ENCODE measurements around the gene CATSPER4. TPM values are rescaled to one million over a fixed set of nuclear protein-coding genes. Genes with fewer than 3 reads are reported as not detected.

Gene CATSPER4
- total and polyA plus RNA-seq, 2 donors: 0.07 TPM; not detected in 1

DNA sequence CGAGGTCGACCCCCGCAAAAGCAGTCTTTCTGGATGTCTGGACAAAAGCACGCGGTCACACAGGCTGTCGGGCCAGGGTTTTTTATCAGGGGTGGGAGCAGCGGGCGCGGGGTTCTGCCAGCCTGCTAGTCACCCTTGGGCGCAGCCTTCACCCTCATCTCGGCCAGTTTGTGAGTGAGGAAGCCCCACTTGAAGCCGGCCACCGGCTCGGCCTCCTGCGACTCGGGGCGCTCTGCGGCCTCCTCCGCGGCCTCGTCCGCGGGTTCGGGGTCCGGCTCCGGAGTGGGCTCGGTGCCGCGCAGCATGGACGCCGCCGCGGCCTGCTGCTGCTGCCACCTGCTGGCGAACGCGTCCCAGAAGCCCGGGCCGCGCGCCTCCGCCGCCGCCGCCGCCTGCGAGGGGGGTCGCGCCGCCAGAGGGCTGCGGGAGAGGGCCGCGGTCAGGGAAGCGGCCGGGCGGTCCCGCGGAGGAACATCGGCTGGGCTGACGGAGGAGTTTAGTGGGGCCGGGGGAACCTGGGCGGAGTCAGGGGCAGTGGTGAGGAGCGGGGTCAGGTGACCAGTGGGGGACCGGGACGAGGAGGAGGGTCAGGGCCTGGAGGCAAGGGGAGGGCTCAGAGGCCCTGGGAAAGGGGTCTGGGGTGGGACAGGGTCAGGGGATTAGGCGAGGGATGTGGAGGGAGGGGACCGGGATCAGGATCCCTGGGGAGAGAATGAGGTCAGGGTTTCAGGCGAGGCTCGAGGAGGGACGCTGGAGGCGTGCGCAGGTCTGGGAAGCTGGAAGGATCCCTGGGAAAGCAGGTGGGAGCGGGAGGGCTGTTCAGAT, 26.2 kb upstream of the CATSPER4 start:
- Histone ChIP-seq H3K27ac (ENCODE audit: low read depth in 1 of 2, low read length in 1 of 2) (no peak overlapping the region), H3K27me3 (ENCODE audit: control insufficient read depth in 2 of 2, insufficient read depth in 1 of 2, low read length in 1 of 2) (peaks cover 27 to 61% of the 10 kb centered on the region in 2 donors), H3K36me3 (ENCODE audit: control insufficient read depth in 2 of 2, insufficient read depth in 2 of 2, low read length in 1 of 2) (no peaks in the 10 kb centered on the region), H3K9me3 (ENCODE audit: control insufficient read depth in 2 of 2, insufficient read depth in 1 of 2, low read length in 1 of 2) (peaks cover 0 to 8% of the 10 kb centered on the region in 2 donors), H3K4me1 (ENCODE audit: control insufficient read depth in 2 of 2, insufficient read depth in 2 of 2, low read length in 2 of 2) (peaks cover 11 to 36% of the 10 kb centered on the region in 2 donors), H3K4me3 (ENCODE audit: low read length in 2 of 2) (peak overlapping the region in 1 of 2 donors; percentile 14)
- 14% methylated on average over 72 of the region's 72 CpGs for WGBS
- DNase-seq (ENCODE audit: low read depth in 6 of 9, low spot score in 9 of 9): peak in 1 of 9 donors; percentile 53

DNA sequence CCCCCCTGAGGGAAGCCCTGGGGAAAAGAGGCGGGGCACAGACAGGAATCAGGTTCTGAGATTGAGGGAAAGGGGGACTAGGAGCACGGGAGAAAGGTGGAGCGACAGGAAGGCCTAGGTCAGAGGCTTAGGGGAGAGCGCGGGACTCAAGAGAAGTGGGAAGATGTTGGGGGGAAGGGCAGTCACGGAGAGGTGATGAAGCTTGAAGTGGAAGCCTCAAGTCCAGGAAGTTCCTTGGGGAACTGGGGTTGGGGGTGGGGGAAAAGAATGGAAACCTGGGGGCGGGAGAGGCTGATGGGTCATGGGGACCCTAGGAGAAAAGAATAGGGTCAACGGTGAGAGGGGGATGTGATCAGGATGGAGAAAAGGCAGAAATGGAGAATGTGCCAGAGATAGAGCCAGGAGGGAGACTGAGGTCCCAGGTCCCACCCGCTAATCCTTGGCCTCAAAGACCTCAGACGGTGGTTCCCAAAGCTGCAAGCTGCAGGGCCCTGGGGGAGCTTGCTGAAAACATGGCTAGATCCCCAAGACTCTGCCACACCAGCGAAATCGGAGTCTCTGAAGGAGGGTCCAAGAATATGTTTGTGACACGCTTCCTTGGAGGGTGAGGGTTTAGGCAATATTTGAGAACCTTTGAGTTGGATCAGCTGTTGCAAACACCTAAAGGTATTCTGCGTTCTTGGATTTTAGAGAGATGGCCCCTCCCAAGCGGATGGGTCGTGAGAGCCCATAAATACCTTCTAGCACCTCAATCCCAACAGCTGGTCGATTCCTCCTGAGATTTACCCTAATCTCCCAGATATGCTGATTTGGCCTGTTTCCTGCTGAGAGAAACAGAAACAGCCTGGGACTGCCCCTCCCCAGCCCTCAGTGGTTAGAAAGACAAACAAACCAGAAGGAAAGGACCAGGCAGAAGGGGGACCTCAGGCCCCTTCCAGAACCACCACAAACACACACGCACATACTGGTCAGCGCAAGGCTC, 25.2 kb upstream of the CATSPER4 start:
- H3K36me3 ChIP-seq (ENCODE audit: control insufficient read depth in 2 of 2, insufficient read depth in 2 of 2, low read length in 1 of 2): no peaks in the 10 kb centered on the region
- no peak overlapping the region for H3K27ac ChIP-seq (ENCODE audit: low read depth in 1 of 2, low read length in 1 of 2)
- H3K4me1 ChIP-seq (ENCODE audit: control insufficient read depth in 2 of 2, insufficient read depth in 2 of 2, low read length in 2 of 2): peaks cover 12 to 44% of the 10 kb centered on the region in 2 donors
- no peak for DNase-seq (ENCODE audit: low read depth in 6 of 9, low spot score in 9 of 9)
- H3K27me3 ChIP-seq (ENCODE audit: control insufficient read depth in 2 of 2, insufficient read depth in 1 of 2, low read length in 1 of 2): peaks cover 27 to 67% of the 10 kb centered on the region in 2 donors
- peaks cover 0 to 8% of the 10 kb centered on the region in 2 donors for H3K9me3 ChIP-seq (ENCODE audit: control insufficient read depth in 2 of 2, insufficient read depth in 1 of 2, low read length in 1 of 2)
- H3K4me3 ChIP-seq (ENCODE audit: low read length in 2 of 2): no peak overlapping the region
- 81% methylated on average over 19 of the region's 19 CpGs for WGBS

DNA sequence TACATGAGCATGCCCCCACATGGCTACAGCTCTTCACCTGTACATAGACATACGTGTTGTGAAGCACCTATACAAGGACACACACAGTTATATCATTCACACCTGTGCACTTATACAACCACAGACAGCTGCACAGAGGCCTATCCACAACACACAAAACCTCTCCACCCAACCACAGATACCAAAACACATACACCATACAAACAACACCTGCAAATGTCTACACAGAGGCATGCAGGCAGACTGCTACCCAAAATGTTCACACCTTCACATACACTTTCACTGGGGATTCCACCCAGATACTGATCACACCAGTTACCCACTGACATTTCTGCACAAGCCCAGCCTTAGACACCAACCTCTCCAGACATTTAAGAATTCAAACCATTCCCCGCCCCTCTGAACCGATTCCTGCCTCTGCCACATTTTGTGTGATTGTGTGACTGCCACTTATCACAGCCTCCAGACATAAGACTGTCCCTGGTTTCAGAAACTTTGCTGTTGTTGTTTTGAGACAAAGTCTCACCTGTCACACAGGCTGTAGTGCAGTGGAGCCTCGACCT, 23.6 kb upstream of the CATSPER4 start:
- Histone ChIP-seq H3K36me3 (ENCODE audit: control insufficient read depth in 2 of 2, insufficient read depth in 2 of 2, low read length in 1 of 2) (peaks cover 2 to 3% of the 10 kb centered on the region in 2 donors), H3K27me3 (ENCODE audit: control insufficient read depth in 2 of 2, insufficient read depth in 1 of 2, low read length in 1 of 2) (peaks cover 19 to 55% of the 10 kb centered on the region in 2 donors), H3K4me1 (ENCODE audit: control insufficient read depth in 2 of 2, insufficient read depth in 2 of 2, low read length in 2 of 2) (peaks cover 15 to 43% of the 10 kb centered on the region in 2 donors), H3K9me3 (ENCODE audit: control insufficient read depth in 2 of 2, insufficient read depth in 1 of 2, low read length in 1 of 2) (peaks cover 0 to 8% of the 10 kb centered on the region in 2 donors), H3K27ac (ENCODE audit: low read depth in 1 of 2, low read length in 1 of 2) (no peak overlapping the region), H3K4me3 (ENCODE audit: low read length in 2 of 2) (no peak overlapping the region)
- 77% methylated on average over 4 of the region's 4 CpGs for WGBS
- peak in 1 of 9 donors; percentile 39 for DNase-seq (ENCODE audit: low read depth in 6 of 9, low spot score in 9 of 9)

DNA sequence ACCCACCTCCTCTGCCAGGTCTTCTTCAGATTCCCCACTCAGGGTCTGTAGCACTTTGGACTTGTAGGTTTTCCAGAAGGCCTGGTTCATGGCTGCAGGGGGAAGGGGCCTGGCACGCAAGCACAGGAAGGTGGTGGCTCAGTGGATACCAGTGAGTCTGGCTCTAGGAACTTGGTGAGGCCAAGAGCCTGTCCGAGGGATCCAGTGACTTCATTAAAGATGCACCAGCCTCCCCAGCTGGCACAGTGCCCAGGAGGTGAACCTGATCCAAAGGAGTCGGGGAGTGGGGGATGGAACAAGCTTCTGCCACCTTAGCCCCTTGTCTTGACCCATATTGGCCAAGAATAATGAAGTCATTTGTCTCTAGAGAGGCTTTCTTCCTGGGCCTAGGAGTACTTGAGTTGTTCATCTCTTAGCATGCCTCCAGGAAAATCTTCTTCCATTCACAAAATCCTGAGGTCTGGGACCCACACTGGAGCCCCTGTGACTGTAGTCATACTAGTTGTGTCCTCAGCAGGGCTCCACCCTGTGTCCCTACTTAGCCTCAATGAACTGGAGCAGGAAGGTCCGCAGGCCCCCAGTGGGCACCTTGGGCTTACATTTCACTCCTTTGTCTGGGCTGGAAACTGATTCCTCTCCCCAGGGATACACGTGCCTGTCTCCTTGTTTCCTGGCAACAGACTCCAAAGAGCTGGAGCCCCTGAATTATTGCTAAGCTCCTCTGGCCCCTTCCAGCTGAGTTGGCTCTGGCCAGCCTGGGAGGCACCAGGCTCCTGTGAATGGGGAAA, 21.8 kb upstream of the CATSPER4 start, which contains the start of gene C1orf232:
TSS of gene C1orf232 (minus strand) at position 554 of the 788 bp plus-strand sequence. CDS start at position 90, 464 bp downstream.
- H3K9me3 ChIP-seq (ENCODE audit: control insufficient read depth in 2 of 2, insufficient read depth in 1 of 2, low read length in 1 of 2): no peaks in the 10 kb centered on the region
- DNase-seq (ENCODE audit: low read depth in 6 of 9, low spot score in 9 of 9): no peak
- H3K36me3 ChIP-seq (ENCODE audit: control insufficient read depth in 2 of 2, insufficient read depth in 2 of 2, low read length in 1 of 2): peaks cover 2 to 3% of the 10 kb centered on the region in 2 donors
- H3K4me3 ChIP-seq (ENCODE audit: low read length in 2 of 2): peak within 1 kb of the TSS; percentile 67 to 87
- H3K4me1 ChIP-seq (ENCODE audit: control insufficient read depth in 2 of 2, insufficient read depth in 2 of 2, low read length in 2 of 2): peaks cover 15 to 37% of the 10 kb centered on the region in 2 donors
- H3K27me3 ChIP-seq (ENCODE audit: control insufficient read depth in 2 of 2, insufficient read depth in 1 of 2, low read length in 1 of 2): peaks cover 6 to 38% of the 10 kb centered on the region in 2 donors
- H3K27ac ChIP-seq (ENCODE audit: low read depth in 1 of 2, low read length in 1 of 2): peak within 1 kb of the TSS in 1 of 2 donors; percentile 68
- WGBS: 92% methylated on average over 5 of the region's 5 CpGs

DNA sequence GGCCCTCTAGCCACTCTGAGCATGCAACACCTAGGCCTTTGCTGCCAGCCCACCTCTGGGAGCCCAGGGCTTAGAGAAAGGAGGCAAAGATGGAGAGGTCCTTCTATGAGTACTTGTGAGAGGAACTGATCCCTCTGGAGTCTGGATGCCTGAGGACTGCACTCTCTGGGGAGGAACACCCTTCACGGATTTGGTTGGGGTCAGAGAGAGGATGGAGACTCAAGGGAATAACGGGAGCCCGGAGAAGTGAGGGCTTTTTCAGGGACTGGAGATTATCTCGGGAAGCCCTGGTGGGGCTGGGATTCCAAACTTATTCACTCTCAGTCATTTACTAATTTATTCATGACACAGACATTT, 21.2 kb upstream of the CATSPER4 start:
- Histone ChIP-seq H3K9me3 (ENCODE audit: control insufficient read depth in 2 of 2, insufficient read depth in 1 of 2, low read length in 1 of 2) (no peaks in the 10 kb centered on the region), H3K27ac (ENCODE audit: low read depth in 1 of 2, low read length in 1 of 2) (no peak overlapping the region), H3K4me3 (ENCODE audit: low read length in 2 of 2) (peak overlapping the region in 1 of 2 donors; percentile 67), H3K4me1 (ENCODE audit: control insufficient read depth in 2 of 2, insufficient read depth in 2 of 2, low read length in 2 of 2) (peaks cover 14 to 32% of the 10 kb centered on the region in 2 donors), H3K36me3 (ENCODE audit: control insufficient read depth in 2 of 2, insufficient read depth in 2 of 2, low read length in 1 of 2) (peaks cover 2 to 3% of the 10 kb centered on the region in 2 donors), H3K27me3 (ENCODE audit: control insufficient read depth in 2 of 2, insufficient read depth in 1 of 2, low read length in 1 of 2) (peaks cover 3 to 33% of the 10 kb centered on the region in 2 donors)
- no peak for DNase-seq (ENCODE audit: low read depth in 6 of 9, low spot score in 9 of 9)
- WGBS: 93% methylated on average over 4 of the region's 4 CpGs

DNA sequence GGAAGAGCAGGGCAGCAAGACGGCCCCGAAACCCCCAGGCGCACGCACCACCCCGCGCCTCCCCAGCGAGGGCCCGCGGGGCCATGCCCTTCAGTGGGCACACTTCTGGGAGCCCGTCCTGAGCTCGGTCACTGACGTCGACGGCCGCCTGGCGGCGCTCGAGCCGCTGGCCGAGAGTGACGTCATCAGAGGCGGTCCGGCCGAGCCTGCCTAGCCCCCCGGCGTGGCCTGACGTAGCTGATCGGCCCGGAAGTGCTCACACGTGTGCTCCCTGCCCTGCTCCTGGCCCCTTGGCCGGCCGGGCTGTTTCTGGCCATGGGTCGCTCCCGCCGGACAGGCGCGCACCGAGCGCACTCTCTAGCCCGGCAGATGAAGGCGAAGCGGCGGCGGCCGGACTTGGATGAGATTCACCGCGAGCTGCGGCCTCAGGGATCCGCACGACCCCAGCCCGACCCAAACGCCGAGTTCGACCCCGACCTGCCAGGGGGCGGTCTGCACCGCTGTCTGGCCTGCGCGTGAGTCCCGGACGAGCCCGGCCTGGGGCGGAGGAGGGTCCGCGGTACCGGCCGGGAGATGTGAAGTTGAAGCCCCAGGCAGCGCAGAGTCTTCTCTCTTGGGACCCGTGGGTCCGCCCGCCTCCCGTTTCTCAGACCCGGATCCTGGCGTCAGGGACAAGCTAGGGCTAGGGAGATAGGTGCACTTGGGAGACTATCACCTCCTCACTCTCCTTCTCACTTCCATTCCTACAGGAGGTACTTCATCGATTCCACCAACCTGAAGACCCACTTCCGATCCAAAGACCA, 20.5 kb upstream of the CATSPER4 start, which contains the start of gene ZNF593:
TSS of gene ZNF593 (plus strand) at position 240 of the 803 bp plus-strand sequence. CDS start at position 316, 76 bp downstream.
- Histone ChIP-seq H3K4me1 (ENCODE audit: control insufficient read depth in 2 of 2, insufficient read depth in 2 of 2, low read length in 2 of 2) (peaks cover 10 to 27% of the 10 kb centered on the region in 2 donors), H3K36me3 (ENCODE audit: control insufficient read depth in 2 of 2, insufficient read depth in 2 of 2, low read length in 1 of 2) (peaks cover 2 to 3% of the 10 kb centered on the region in 2 donors), H3K27ac (ENCODE audit: low read depth in 1 of 2, low read length in 1 of 2) (peak within 1 kb of the TSS in 1 of 2 donors; percentile 68), H3K27me3 (ENCODE audit: control insufficient read depth in 2 of 2, insufficient read depth in 1 of 2, low read length in 1 of 2) (peaks cover under 1 to 27% of the 10 kb centered on the region in 2 donors), H3K4me3 (ENCODE audit: low read length in 2 of 2) (peak within 1 kb of the TSS; percentile 67 to 87), H3K9me3 (ENCODE audit: control insufficient read depth in 2 of 2, insufficient read depth in 1 of 2, low read length in 1 of 2) (no peaks in the 10 kb centered on the region)
- WGBS: 2% methylated on average over 76 of the region's 76 CpGs
- peak in 6 of 9 donors; percentile 49 to 77 (median 63) for DNase-seq (ENCODE audit: low read depth in 6 of 9, low spot score in 9 of 9)

DNA sequence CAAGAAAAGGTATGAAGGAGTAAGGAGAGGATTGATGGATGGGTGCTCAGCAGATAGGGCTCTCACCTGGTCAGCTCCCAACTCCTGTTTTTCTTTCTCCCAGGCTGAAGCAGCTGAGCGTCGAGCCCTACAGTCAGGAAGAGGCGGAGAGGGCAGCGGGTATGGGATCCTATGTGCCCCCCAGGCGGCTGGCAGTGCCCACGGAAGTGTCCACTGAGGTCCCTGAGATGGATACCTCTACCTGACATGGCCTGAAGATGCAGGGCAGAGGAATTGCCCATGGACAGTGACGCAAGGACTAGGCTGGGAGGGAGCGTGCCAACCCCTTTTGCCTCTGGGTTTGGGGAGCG, 20.0 kb upstream of the CATSPER4 start:
- H3K36me3 ChIP-seq (ENCODE audit: control insufficient read depth in 2 of 2, insufficient read depth in 2 of 2, low read length in 1 of 2): peaks cover 2 to 3% of the 10 kb centered on the region in 2 donors
- peak overlapping the region; percentile 67 to 87 for H3K4me3 ChIP-seq (ENCODE audit: low read length in 2 of 2)
- 90% methylated on average over 9 of the region's 9 CpGs for WGBS
- DNase-seq (ENCODE audit: low read depth in 6 of 9, low spot score in 9 of 9): no peak
- H3K27ac ChIP-seq (ENCODE audit: low read depth in 1 of 2, low read length in 1 of 2): no peak overlapping the region
- no peaks in the 10 kb centered on the region for H3K9me3 ChIP-seq (ENCODE audit: control insufficient read depth in 2 of 2, insufficient read depth in 1 of 2, low read length in 1 of 2)
- H3K4me1 ChIP-seq (ENCODE audit: control insufficient read depth in 2 of 2, insufficient read depth in 2 of 2, low read length in 2 of 2): peaks cover 10 to 27% of the 10 kb centered on the region in 2 donors
- H3K27me3 ChIP-seq (ENCODE audit: control insufficient read depth in 2 of 2, insufficient read depth in 1 of 2, low read length in 1 of 2): peaks cover 0 to 24% of the 10 kb centered on the region in 2 donors

All from thymus (tissue), 11 donors.